HG03469 (cell line): ENCODE data around the gene BDP1.
"Not testable (repeated sequence)": the region's sequence is repeated elsewhere in the genome, so short reads cannot be mapped to it uniquely, and the experiment has no call there.

ENCODE experiments used
- ATAC-seq: cut with Tn5 transposase; IDR thresholded peaks from one replicate; pipeline ENCODE4 v1.9.1; 2021; ENCODE audit warnings: mild to moderate bottlenecking, moderate library complexity, moderate number of reproducible peaks; ENCODE audit not compliant: unreplicated experiment

The BDP1 gene

GRCh38 chr5:71461360-71461759 lies 5.9 kb downstream of the BDP1 start:
- no peak for ATAC-seq

- no peak for ATAC-seq
Observed at GRCh38 chr5:71471193-71471592, 15.7 kb downstream of the BDP1 start.

GRCh38 chr5:71475788-71476384 lies 20.4 kb downstream of the BDP1 start:
- ATAC-seq, result no peak

GRCh38 chr5:71481441-71481840 lies 26.0 kb downstream of the BDP1 start:
- no peak for ATAC-seq

GRCh38 chr5:71482132-71482531 lies 26.7 kb downstream of the BDP1 start:
- no peak for ATAC-seq

GRCh38 chr5:71483355-71483754 lies 27.9 kb downstream of the BDP1 start:
- ATAC-seq, result no peak

- no peak for ATAC-seq
Observed at GRCh38 chr5:71492817-71493615, 37.6 kb downstream of the BDP1 start.

- ATAC-seq, result not testable (repeated sequence)
Observed at GRCh38 chr5:71494202-71494601, 38.8 kb downstream of the BDP1 start.

GRCh38 chr5:71498756-71499155 lies 43.3 kb downstream of the BDP1 start:
- not testable (repeated sequence) for ATAC-seq

GRCh38 chr5:71503536-71503935 lies 48.1 kb downstream of the BDP1 start:
- no peak for ATAC-seq

- no peak for ATAC-seq
Observed at GRCh38 chr5:71522151-71522550, 66.7 kb downstream of the BDP1 start.

- not testable (repeated sequence) for ATAC-seq
Observed at GRCh38 chr5:71525611-71526010, 70.2 kb downstream of the BDP1 start.

GRCh38 chr5:71528206-71528605 lies 72.8 kb downstream of the BDP1 start:
- ATAC-seq, result no peak

- no peak for ATAC-seq
Observed at GRCh38 chr5:71529682-71530081, 74.2 kb downstream of the BDP1 start.

GRCh38 chr5:71533142-71533541 lies 77.7 kb downstream of the BDP1 start:
- ATAC-seq, result no peak

- ATAC-seq, result peak; percentile 75
Observed at GRCh38 chr5:71533615-71534014, 78.2 kb downstream of the BDP1 start.

- ATAC-seq, result no peak
Observed at GRCh38 chr5:71537687-71538086, 82.2 kb downstream of the BDP1 start.

GRCh38 chr5:71550885-71551284 lies 95.4 kb downstream of the BDP1 start:
- ATAC-seq, result not testable (repeated sequence)

GRCh38 chr5:71551582-71551981 lies 96.1 kb downstream of the BDP1 start:
- ATAC-seq, result not testable (repeated sequence)

GRCh38 chr5:71552026-71552749 lies 96.7 kb downstream of the BDP1 start:
- ATAC-seq, result not testable (repeated sequence)

GRCh38 chr5:71563161-71563560 lies 107.7 kb downstream of the BDP1 start:
- no peak for ATAC-seq

GRCh38 chr5:71564895-71565294 lies 109.4 kb downstream of the BDP1 start:
- no peak for ATAC-seq
